ENCODE data around the gene CREB3L4.
"Not testable (repeated sequence)": the region's sequence is repeated elsewhere in the genome, so short reads cannot be mapped to it uniquely, and the experiment has no call there.

Gene CREB3L4

GRCh38 chr1:153959454-153959853, 8.2 kb upstream of the CREB3L4 start:
- DNase-seq (ENCODE audit: low spot score): no peak

DNA sequence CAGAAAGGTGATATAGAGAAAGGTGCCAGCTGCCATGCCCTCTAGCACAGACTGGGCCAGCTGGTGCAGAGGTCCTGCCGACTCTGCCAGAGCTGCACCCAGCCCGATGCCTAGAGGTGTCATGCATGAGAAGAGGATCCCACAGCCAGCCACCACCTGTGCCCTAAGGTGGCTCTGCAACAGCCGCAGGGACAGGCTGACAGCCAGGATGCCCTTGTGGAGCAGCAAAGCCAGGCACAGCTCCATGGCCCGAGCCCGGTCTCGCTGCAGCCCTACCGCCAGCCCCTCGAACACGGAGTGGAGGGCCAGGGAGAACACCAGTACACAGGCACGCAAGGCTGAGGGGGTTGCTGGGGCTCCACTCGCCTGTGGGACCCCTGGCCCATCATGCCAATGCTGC, 7.5 kb upstream of the CREB3L4 start:
- no peak for DNase-seq (ENCODE audit: low spot score)

DNA sequence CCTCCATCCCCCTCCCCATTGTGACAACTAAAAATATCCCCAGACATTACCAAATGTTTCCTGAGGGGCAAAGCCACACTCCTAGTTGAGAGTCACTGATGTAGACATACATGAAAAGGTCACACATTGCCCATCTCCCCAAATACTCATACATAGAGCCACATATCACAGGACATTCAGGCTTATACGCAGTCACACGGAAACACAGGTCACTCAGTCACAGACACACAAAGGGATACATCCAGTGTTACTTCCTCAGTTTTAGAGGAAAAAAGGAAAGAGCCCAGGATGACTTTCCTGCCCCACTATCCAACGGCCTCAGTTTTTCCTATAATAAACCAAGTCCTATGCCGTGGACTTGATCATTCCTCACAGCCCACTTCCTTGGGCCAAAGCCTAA, 6.3 kb upstream of the CREB3L4 start:
- DNase-seq (ENCODE audit: low spot score): no peak

- peak; percentile 74 for DNase-seq (ENCODE audit: low spot score)
Observed at GRCh38 chr1:153962088-153963029, 5.3 kb upstream of the CREB3L4 start.

DNA sequence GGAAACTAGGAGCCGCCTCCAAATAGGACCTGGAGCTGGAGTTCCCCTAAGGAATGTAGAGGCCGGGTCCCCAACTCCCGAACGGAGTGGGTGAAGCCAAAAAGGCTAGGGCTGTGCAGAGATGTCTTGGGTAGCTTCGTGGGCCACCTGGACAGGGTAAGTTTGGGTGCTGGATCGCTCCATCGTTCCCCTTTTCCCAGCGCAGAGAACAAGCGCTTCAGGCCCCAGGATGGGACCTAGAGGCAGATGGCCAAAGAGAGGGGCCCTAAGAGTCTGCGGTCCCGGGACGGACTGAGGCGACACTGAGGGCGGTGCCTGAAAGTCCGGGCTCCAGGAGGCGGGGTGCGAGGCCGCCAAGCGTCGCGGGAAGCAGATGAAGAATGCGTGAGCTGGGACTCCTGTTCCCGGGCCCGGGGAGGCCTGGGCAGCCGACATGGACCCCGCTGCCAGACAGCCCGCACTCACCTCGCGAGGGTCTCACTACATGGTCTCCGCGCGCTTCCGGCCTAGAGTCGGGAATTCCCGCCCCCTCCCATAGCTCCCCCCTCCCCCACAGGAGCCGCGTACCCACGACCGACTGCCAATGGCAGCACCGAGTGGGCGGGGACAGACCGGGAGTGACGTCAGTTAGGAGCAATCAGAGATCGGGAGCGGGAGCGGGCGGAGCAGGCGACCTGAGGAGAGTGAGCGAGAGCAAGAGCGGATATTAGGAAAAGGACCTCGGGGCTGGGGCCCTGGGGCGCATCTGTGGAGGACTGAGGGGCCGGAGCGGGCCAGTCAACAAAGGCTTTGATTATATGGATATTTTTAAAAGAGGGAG, 4.5 kb upstream of the CREB3L4 start, which contains the start of gene SLC39A1:
Gene SLC39A1 (minus strand): TSS at position 508 of the 820 bp plus-strand sequence. CDS start 822 bp downstream, outside the sequence.
- DNase-seq (ENCODE audit: low spot score): peak; percentile 99

- no peak for DNase-seq (ENCODE audit: low spot score)
Observed at GRCh38 chr1:153963850-153964331, 3.8 kb upstream of the CREB3L4 start.

DNA sequence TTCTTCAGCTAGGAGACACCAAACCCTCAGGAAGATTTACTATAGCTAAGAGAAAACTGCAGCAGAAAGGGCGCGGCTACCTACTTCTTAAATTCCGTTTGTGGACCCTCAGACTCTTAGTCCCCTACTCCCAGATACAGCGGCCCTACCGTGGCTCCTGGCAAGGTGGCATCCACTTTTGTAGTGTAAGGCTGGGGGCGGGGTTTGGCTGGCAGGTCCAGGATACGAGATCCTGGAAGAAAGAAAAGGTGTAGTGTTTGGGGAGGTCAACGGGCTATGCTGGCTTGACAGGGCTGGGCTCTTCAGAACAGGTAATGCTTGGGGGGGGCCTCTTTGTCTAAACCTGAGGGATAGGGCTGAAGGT, 280 bp downstream of the CREB3L4 start:
- DNase-seq (ENCODE audit: low spot score): no peak

- DNase-seq (ENCODE audit: low spot score): no peak
Observed at GRCh38 chr1:153968408-153968807, 706 bp downstream of the CREB3L4 start.

GRCh38 chr1:153968972-153969371, 1.3 kb downstream of the CREB3L4 start:
- no peak for DNase-seq (ENCODE audit: low spot score)

GRCh38 chr1:153970346-153970745, 2.6 kb downstream of the CREB3L4 start:
- DNase-seq (ENCODE audit: low spot score): no peak

DNA sequence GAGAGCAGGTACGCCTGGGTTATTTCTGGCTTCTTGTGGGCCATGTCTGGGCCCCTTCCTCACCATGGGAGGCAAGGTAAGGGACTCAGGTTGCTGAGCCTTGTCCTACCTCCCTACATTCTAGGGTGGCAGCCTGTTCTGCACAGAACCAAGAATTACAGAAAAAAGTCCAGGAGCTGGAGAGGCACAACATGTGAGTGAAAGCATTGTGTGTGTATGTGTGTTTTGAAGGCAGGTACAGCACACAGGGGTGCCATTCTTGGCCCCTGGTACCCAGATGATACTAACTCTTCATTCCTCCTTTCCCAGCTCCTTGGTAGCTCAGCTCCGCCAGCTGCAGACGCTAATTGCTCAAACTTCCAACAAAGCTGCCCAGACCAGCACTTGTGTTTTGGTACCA, 5.4 kb downstream of the CREB3L4 start:
- no peak for DNase-seq (ENCODE audit: low spot score)

GRCh38 chr1:153973525-153973924, 5.8 kb downstream of the CREB3L4 start:
- DNase-seq (ENCODE audit: low spot score): no peak

DNA sequence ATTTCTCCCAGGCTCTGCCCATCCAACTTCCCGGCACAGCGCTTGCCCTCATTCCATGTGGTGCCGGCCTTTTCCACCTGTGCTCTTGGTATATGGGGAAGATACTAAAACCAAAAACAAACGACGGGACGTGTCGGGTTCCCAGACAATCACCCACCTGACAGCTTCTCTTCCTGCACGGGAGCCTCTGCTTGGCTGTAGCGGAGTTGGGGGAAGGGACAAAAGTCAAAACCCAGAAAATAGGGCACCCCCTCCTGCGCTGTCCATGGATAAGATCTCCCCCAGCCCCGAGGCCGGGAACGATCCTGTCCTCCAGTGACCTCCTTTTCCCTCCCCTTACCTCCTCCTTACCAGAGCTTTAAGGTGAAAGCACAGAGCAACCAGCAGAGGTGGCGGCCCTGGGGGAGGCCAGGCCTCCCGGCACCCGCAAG, 9.1 kb downstream of the CREB3L4 start:
- no peak for DNase-seq (ENCODE audit: low spot score)

GRCh38 chr1:153977250-153978240, 9.8 kb downstream of the CREB3L4 start, which contains the start of gene JTB:
JTB (minus strand) TSS chr1:153977674; CDS start chr1:153977252, 422 bp downstream.
- DNase-seq (ENCODE audit: low spot score): peak; percentile 86

DNA sequence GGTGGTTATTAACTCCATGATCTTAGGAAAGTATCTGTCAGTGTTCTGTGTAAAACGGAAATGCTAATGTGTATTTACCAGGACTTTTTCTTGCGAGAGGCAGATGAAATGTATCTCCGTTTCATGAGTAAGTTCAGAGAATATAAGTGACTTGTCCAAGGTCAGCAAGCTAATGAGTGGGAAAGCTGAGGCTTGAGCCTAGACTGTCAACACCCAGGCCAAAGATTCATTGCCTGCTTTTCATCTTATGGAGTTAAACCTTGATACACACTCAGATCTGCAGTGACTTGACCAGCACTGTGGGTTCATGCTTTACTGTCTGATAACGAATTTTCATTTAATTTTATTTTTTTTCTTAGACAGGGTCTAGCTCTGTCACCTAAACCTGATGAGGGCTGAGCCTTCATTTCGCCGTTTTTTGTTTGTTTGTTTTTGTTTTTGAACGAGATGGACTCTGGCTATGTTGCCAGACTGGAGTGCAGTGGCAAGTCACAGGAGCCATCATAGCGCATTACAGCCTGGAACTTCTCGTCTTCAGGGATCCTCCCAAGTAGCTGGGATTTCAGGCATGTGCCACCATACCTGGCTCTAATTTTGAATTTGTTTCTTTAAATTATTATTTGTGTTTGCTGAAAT, 10.7 kb downstream of the CREB3L4 start:
- DNase-seq (ENCODE audit: low spot score): no peak

- not testable (repeated sequence) for DNase-seq (ENCODE audit: low spot score)
Observed at GRCh38 chr1:153979091-153979490, 11.4 kb downstream of the CREB3L4 start.

DNA sequence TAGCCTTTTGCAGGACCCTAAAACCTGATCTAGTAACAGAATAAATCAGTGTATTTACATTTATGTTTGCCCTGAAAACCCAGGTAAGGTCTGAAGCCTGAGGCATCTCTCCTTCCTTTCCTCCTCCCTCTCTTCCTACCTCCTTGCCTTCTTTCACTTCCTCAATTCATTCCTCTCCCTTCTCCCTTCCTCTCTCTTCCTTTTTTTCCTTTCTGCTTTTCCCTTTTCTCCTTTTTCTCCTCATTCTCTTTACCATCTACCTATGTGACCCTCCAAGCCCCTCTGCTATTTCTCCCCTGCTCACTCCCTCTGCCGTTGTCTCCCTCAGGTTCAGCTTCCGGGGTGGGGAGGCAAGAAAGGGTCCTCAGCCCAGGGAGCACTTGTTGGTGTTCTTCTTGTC, 14.0 kb downstream of the CREB3L4 start:
- not testable (repeated sequence) for DNase-seq (ENCODE audit: low spot score)

GRCh38 chr1:153984123-153984894, 16.6 kb downstream of the CREB3L4 start:
- DNase-seq (ENCODE audit: low spot score): no peak

- DNase-seq (ENCODE audit: low spot score): peak; percentile 53
Observed at GRCh38 chr1:153985341-153985912, 17.7 kb downstream of the CREB3L4 start.

Data from hepatic stellate cell (primary cell).